ENCODE results near the gene DAB1. TPM values are rescaled to one million over a fixed set of nuclear protein-coding genes. Genes with fewer than 3 reads are reported as not detected.

DAB1 gene
- total RNA-seq, 1 experiment from 2014 or later = not detected

GRCh38 chr1:57040811-57041210, 383.0 kb downstream of the DAB1 start:
- POLR2A ChIA-PET = no interaction called here
- DNase-seq (ENCODE audit: low read depth, low spot score) = no peak

More at GRCh38 chr1:57040811-57041210, 383.0 kb downstream of the DAB1 start:
- intact Hi-C loops (cut with micrococcal nuclease) = no loop called here
- no peak overlapping the region for H3K27ac ChIP-seq (ENCODE audit: low read depth, low read length)
- H3K9me2 ChIP-seq (ENCODE audit: insufficient read depth) = no peaks in the 10 kb centered on the region
- CTCF ChIA-PET = no interaction called here
- TF ChIP-seq ZFX (IDR thresholded peaks at IDR 0.05) = no peak
- no peak for TF ChIP-seq ZNF274 (IDR thresholded peaks at IDR 0.05; ENCODE audit: low read depth, low read length)
- TF ChIP-seq ATF3 (IDR thresholded peaks at IDR 0.05) = no peak
- TF ChIP-seq RAD21 (IDR thresholded peaks at IDR 0.05; ENCODE audit: low read depth) = no peak
- no peak for TF ChIP-seq SP1 (IDR thresholded peaks at IDR 0.05; ENCODE audit: low read depth)
- no peak for TF ChIP-seq FOSL1 (IDR thresholded peaks at IDR 0.05; ENCODE audit: low read depth)
- TF ChIP-seq CTCF (IDR thresholded peaks at IDR 0.05 in 2 of 3, conservative IDR thresholded peaks at IDR 0.05 in 1 of 3; ENCODE audit: borderline replicate concordance in 1 of 3, insufficient read depth in 1 of 3, low read depth in 2 of 3, low read length in 2 of 3) = no peak
- no peak for TF ChIP-seq SIN3A (IDR thresholded peaks at IDR 0.05; ENCODE audit: low read depth)
- TF ChIP-seq EZH2 (IDR thresholded peaks at IDR 0.05) = no peak
- no peak for TF ChIP-seq POLR2A (IDR thresholded peaks at IDR 0.05; ENCODE audit: borderline replicate concordance, extremely low read depth, insufficient read depth, insufficient read length)
- TF ChIP-seq ELF1 (IDR thresholded peaks at IDR 0.05; ENCODE audit: borderline replicate concordance, low read depth) = no peak
- no peak overlapping the region for H2AFZ ChIP-seq (ENCODE audit: low read depth, low read length, poor library complexity, severe bottlenecking)
- H3K9ac ChIP-seq (ENCODE audit: low read length) = no peak overlapping the region
- H3K4me1 ChIP-seq (ENCODE audit: control insufficient read depth in 1 of 2, insufficient read depth in 2 of 2, low read length in 2 of 2) = no peaks in the 10 kb centered on the region
- no peak overlapping the region for H3K4me2 ChIP-seq (ENCODE audit: low read length)
- H4K20me1 ChIP-seq (ENCODE audit: insufficient read depth) = no peaks in the 10 kb centered on the region
- H3K9me3 ChIP-seq (ENCODE audit: control insufficient read depth in 1 of 2, insufficient read depth in 1 of 2, low read depth in 1 of 2, low read length in 2 of 2) = no peaks in the 10 kb centered on the region
- no peak overlapping the region for H3K4me3 ChIP-seq (replicated peaks in 1 of 2; ENCODE audit: low read depth in 1 of 2, low read length in 2 of 2)
- H3K36me3 ChIP-seq (ENCODE audit: control insufficient read depth in 1 of 2, insufficient read depth in 2 of 2, low read length in 2 of 2) = no peaks in the 10 kb centered on the region
- H3K27me3 ChIP-seq (ENCODE audit: insufficient read depth, low read length) = 0 out of 2 replicates have a peak, but pooled peaks cover 5% of the 10 kb centered on the region
- RAD21 ChIA-PET (ENCODE audit: low non-redundant PET in 1 of 2, low total read pairs in 2 of 2, uncharacterized antibody in 2 of 2, unreplicated experiment in 2 of 2) = no interaction called here
- ATAC-seq = no peak
- BruUV-seq (replicated peaks) = no TSS peak
- no peaks in the 10 kb centered on the region for H3K79me2 ChIP-seq (ENCODE audit: insufficient read depth, low read length)

Measured in HCT116 (cell line).